GM18499 (cell line): ENCODE data around the gene DRD2.

Experiments
- ATAC-seq: cut with Tn5 transposase; IDR thresholded peaks from one replicate; pipeline ENCODE4 v1.9.1; 2021; ENCODE audit warnings: moderate number of reproducible peaks; ENCODE audit not compliant: insufficient read depth, unreplicated experiment

Gene DRD2

GRCh38 chr11:113447621-113448315 is 27.4 kb downstream of the DRD2 start:
- no peak for ATAC-seq

DNA sequence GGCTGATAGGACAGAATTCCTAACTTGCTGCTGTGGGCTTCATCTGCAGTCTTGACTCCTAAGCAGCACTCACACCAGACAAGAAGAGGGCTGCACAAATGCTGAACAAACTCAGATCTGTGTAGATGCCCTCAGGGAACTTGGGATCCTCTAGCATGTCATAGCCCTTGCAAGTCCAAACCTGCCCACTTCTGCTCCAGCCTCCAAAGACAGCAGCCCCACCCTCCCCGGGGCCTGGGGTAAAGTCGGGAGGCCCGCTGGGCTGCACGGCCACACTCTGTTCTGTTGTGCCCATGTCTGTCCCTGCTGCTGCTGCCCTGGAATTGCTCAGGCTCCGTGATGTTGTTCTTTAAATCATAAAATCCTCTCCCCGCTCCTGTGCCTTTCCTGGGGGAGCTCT is 28.3 kb downstream of the DRD2 start:
- no peak for ATAC-seq

GRCh38 chr11:113446112-113446511 is 29.1 kb downstream of the DRD2 start:
- peak; percentile 75 for ATAC-seq

DNA sequence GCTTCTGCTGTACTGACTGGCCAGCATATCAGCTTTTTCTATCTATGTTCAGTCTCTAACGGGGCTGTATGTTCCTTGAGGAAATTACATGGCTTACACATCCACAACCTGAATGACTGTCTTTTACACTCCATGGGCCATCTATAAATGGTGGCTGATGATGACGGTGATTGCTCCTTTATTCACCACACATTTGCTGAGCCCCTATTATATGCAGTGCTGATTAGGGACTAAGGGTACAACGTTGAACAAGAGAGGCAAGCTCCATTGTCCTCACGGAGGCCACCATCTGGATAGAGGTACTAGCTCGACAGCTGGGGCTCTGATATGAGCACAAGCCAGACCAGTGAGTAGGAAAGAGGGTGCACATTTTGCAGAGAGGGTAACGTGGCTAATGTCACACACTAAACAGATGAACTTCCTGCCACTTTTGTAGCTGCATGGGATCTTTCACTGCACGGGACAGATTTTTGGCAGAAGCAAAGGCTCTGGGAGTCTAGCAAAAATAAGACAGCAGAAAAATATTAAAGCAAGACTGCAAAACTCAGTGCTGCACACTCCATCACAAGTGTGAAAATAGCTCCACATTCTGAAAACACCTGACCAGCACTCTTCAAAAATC is 30.6 kb downstream of the DRD2 start:
- no peak for ATAC-seq

DNA sequence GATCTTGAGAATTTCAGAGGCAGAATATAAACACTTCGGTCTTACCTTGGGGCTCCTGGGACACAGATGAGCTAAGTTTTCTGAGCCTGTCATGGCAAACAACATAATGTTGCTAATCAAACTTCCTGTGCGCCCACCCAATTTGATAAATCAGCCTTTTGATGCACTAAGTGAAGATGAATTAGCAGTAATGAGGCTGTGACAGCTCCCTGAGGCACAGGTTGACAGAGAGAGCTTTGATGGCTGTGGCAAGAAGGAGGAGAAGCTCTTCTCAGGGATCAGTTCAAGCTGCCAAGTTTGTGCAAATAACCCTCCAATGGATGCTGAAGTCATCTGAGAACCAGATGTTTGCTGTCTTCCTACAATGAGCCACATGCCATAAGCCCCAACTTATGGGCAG is 34.4 kb downstream of the DRD2 start:
- ATAC-seq, result no peak

DNA sequence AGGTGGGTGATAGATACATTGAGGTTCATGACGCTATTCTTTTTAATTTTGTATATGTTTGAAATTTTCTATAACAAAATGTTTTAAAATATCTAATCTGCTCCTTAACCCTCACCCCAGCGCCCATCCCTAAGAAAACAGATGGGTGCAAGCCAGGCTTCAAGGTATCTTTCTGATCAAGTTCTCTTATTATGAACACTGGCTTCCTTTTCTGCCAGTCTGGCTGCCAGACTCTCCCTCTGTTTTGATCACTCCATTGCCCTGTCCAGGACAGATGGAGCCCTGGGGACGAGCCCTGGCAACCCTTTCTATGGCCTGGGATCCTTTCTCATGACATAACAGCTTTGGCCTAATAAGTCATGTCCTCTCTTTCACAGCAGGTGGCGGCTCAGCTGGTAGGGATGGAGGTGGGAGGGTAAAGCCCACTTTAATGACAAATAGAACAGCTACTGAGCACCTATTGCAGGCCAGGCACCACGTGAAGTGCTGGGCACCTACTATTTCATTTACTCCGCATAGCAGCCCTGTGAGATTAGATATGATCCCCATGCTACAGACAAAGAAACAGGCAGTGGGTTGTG is 38.4 kb downstream of the DRD2 start:
- ATAC-seq, result no peak

DNA sequence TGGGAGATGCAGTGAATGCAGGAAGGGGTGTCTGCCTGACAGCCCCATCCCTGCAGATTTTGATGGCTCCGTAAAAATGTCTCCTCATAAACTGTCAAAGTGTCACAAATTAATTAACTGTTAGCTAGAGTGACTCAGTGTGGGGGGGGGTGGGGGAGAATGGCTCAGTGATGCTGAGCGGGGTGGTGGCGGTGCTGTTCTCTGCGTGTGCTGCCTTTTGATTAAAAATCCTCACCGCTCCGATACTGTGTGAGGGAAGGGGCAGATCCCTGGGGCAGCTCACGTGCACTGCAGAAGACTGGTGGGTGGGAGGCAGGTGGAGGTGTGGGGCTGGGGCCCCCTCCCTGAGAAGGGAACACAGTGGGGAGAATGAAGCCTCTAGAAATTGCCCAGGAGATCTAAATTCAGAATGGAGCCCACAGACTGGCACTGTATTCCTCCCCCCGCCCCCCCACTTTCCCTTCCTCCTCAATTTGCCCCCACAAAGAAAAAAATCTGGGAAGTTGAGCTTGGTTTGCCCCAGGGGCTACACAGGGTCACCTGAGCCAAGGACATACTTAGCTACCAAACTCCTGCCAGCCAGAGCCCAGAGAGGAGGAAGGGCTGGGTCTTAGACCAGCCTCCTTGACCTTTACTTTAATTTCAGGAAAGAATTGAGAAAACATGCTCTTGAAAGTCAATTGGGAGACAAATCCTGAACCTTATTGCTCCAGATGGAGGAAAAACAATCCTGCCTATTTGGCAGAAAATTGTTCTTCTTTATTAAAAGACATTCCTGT is 39.8 kb downstream of the DRD2 start:
- no peak for ATAC-seq

DNA sequence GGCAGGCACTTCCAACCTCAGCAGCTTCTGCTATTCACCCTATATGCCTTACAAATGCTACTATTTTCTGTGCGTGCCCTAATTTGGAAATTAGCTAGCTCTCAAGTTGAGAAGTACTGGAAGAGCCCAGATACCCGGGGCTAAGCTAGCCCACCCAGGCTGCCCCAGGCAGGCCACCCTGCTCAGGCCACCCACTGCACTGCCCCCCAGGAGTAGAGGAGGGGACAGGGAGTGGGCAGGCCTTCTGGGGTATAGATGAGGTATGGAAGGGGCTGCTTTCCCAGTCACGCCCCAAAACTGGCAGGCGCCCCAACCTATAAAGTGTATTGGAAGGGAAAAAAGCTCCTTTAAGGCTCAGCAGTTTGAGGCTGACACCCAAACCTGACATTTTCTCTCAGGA is 43.5 kb downstream of the DRD2 start:
- ATAC-seq, result no peak

DNA sequence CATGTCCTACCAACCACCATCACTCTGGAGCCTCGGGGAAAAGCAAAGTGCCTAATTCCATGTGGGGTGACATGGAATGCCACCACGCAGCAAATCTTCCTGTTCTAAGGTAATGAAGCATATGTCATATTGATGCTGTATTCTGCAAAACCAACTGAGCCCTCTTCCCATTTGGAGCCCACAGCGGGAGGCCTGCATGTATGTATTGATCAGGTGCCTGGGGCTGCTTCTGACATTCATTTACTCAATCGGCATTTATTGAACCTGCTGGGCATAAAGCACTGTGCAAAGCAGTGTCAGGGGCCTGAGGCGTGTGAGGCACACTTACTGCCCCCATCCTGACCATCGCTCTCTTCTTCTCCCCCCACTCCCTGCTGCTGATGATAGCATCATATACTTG is 48.5 kb downstream of the DRD2 start:
- ATAC-seq, result no peak

DNA sequence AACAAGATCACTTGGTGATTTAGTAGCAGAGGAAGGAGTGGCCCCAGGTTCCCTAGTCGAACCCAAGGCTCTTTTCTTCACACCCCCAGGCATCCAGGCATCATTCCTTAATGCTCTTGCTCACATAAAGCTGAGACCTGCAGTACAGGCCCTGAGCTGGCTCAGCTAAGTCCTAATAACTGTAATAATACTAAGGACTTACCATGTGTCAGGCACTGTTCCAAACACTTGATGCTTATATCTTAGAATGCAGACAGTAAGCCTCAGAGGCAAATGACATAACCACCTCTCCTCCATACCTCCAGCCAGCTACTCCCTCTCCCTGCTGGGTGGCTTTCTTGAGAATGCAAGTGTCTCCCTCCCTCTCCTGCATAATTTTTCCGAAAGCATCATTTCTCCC is 54.4 kb downstream of the DRD2 start:
- ATAC-seq, result no peak

DNA sequence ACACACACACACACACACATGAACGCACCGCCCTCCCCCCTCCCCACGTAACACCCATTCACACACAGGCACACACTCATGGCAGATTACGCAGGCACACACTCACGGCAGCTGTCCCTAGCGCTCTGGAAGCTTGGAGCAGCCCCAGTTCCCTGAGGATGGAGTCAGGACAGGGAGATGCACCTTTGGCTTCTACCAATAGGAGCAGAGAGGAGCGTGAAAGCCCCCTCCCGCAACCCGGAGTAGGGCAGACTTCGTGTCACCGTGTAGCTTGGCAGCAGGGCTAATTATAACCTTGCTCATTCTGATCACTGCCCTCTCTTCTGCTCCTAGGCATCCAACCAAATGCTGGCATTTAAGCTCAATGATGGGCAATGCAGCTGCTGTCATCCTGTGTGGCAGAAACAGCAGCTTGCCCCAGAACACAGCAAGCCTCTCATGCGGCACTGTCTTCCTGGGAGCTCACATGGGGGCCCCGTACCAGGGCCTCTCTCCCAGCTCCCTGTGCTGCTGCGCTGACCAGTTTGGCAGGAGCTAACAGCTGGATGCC is 55.7 kb downstream of the DRD2 start:
- ATAC-seq, result no peak

- ATAC-seq, result no peak
Measured at GRCh38 chr11:113417428-113417827, 57.8 kb downstream of the DRD2 start.

DNA sequence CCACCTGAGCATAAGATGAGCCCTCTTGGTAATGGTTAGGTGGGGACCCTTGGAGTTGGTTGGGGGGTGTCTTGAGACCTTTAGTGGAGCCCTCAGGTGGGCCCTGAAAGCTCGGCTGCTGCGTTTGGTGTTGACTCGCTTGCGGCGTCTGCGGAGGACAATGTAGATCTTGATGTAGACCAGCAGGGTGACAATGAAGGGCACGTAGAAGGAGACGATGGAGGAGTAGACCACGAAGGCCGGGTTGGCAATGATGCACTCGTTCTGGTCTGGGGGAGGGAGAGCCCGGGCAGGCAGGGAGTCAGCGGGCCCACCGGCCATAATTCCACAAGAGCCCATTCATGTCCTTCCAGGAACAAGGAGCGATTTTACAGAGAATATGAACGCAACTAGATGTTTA is 59.9 kb downstream of the DRD2 start:
- no peak for ATAC-seq

DNA sequence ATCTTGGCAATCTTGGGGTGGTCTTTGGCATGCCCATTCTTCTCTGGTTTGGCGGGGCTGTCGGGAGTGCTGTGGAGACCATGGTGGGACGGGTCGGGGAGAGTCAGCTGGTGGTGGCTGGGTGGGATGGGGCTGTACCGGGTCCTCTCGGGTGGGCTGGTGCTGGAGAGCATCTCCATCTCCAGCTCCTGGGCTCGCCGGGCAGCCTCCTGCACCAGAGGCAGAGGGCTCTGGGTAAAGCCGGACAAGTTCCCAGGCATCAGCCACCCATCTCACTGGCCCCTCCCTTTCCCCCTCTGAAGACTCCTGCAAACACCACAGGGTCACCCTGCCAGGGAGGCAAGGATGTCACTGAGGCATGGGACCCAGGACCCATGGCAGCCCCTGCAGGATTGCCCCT is 62.5 kb downstream of the DRD2 start:
- no peak for ATAC-seq

DNA sequence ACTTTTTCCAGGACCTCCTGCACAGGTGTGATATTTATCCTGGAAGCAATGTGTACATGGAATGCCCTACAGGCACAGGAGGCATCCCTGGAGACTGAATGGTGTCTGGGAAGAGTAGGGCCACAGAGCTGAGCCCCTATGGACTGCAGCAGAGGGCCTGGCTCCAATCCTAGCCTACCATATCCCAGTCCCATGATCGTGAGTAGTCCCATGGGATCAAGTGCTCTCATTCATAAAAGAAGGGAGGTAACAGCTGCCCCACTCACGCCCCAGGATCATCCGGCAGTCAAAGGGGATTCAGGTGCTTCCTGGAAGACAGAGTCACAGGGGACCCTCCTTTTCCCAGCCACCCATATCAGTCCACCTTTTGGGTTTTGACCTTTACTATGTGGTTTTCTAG is 63.7 kb downstream of the DRD2 start:
- ATAC-seq, result no peak

DNA sequence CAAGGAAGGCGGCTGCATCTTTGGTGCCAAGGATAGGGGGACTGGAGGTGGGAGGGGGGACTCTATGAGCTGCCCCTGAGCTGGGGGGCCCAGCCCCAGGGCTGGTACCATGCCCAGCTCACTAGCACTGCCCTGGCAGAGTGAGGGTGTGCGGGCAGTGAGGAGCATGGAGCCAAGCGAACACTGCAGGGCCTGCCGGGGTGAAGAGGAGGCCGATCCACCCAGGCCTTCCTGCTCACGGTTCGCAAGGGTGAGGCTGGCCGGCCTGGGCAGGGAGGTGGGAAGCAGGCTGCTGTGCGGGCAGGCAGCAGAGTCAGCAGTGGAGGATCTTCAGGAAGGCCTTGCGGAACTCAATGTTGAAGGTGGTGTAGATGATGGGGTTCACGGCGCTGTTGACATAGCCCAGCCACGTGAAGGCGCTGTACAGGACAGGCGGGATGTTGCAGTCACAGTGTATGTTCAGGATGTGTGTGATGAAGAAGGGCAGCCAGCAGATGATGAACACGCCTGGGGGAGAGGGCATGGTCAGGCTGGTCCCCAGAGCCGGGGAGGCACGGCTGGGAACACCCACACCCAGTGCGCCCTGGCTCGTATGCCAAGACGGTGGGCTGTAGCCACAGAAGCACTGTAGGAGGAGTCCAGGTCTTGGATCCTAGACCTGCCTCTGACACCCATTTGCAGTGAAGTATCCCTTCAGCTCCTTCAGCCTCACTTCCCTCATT is 64.6 kb downstream of the DRD2 start:
- ATAC-seq, result no peak

DNA sequence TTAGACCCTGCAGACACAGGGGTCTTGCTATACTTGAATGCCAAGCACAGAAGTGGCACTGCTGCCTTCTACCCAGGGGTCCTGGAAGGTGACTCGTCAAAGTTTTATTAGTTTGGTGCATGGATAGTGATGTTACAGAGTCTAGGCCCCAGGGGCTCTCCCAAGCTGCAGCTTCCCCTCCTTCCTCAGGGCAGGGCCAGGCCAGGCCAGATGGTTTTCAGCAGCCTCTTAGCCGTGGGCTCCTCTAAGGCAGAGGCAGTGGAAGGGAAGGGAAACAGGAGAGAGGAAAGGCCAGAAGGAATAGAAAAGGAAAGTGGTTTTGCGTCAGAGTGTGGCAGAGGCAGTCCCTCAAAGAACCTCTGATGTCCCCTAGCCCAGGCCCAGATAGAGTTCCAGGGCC is 65.7 kb downstream of the DRD2 start:
- no peak for ATAC-seq

DNA sequence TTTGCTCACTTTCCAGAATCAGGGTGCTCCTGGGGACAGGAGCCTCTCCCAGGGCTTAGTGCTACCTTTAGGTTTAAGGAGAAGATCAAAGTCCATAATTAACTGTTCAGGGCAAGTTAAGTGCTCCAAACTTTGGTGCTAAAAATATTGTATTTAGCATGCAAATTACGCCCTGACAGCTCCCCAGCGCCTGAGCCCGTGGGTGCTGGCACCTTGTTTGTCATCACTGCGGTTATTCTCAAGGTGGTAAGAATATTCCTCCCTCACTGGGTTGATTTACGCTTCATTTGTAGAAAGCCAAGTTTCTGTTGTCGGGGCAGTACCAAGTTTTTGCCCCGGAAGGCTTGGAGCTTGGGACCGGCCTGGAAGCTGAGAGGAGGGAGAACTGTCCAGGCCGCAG is 66.3 kb downstream of the DRD2 start:
- no peak for ATAC-seq

DNA sequence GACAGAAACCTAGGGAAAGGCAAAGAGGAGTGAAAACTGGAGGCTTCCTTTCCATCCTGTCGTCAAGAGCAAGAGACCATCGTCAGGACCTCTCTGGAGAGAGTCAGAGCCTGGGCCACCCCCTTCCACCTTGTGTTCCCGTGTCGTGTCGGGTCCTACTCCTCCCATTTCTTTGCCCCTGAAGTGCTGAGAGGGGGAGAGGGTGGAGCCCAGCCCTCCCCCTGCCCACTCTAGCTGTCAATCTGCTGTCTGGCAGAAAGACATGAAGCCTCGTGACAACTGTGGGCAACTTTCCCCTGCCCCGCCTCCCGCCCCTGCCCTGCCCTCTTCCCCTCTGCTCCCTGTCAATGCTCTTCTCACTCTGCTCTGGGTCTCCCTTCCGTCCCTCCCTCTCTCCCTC is 67.0 kb downstream of the DRD2 start:
- ATAC-seq, result no peak

GRCh38 chr11:113407163-113407562 is 68.0 kb downstream of the DRD2 start:
- no peak for ATAC-seq
